ENCODE results near the gene BAG1.

GRCh38 chr9:33265211-33265865, 830 bp upstream of the BAG1 start:
- TF ChIP-seq, protein P1, sequence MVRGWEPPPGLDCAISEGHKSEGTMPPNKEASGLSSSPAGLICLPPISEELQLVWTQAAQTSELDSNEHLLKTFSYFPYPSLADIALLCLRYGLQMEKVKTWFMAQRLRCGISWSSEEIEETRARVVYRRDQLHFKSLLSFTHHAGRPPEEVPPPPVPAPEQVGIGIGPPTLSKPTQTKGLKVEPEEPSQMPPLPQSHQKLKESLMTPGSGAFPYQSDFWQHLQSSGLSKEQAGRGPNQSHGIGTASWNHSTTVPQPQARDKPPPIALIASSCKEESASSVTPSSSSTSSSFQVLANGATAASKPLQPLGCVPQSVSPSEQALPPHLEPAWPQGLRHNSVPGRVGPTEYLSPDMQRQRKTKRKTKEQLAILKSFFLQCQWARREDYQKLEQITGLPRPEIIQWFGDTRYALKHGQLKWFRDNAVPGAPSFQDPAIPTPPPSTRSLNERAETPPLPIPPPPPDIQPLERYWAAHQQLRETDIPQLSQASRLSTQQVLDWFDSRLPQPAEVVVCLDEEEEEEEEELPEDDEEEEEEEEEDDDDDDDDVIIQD (CRISPR knock-in tag; IDR thresholded peaks at IDR 0.05; ENCODE audit: low read depth), result no peak
- TF ChIP-seq ZNF138 (CRISPR knock-in tag; IDR thresholded peaks at IDR 0.05; ENCODE audit: low read depth), result no peak
- TF ChIP-seq, protein P2, sequence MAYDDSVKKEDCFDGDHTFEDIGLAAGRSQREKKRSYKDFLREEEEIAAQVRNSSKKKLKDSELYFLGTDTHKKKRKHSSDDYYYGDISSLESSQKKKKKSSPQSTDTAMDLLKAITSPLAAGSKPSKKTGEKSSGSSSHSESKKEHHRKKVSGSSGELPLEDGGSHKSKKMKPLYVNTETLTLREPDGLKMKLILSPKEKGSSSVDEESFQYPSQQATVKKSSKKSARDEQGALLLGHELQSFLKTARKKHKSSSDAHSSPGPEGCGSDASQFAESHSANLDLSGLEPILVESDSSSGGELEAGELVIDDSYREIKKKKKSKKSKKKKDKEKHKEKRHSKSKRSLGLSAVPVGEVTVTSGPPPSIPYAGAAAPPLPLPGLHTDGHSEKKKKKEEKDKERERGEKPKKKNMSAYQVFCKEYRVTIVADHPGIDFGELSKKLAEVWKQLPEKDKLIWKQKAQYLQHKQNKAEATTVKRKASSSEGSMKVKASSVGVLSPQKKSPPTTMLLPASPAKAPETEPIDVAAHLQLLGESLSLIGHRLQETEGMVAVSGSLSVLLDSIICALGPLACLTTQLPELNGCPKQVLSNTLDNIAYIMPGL (CRISPR knock-in tag; IDR thresholded peaks at IDR 0.05; ENCODE audit: borderline replicate concordance in 1 of 2, low read depth in 1 of 2), result no peak; a peak in 1 of 4 replicates
- no peak for TF ChIP-seq USF2 (IDR thresholded peaks at IDR 0.05; ENCODE audit: low read depth, low read length)
- no peak for TF ChIP-seq USF2 (CRISPR knock-in tag; IDR thresholded peaks at IDR 0.05; ENCODE audit: borderline replicate concordance)
- no peak for TF ChIP-seq SIN3A (IDR thresholded peaks at IDR 0.05; ENCODE audit: borderline replicate concordance, low read depth, low read length)
- no peak for TF ChIP-seq HNRNPH1 (optimal IDR thresholded peaks at IDR 0.05; ENCODE audit: low read depth, low read length)
- TF ChIP-seq DNMT3B (CRISPR knock-in tag; conservative IDR thresholded peaks at IDR 0.05), result no peak
- TF ChIP-seq, protein P3, sequence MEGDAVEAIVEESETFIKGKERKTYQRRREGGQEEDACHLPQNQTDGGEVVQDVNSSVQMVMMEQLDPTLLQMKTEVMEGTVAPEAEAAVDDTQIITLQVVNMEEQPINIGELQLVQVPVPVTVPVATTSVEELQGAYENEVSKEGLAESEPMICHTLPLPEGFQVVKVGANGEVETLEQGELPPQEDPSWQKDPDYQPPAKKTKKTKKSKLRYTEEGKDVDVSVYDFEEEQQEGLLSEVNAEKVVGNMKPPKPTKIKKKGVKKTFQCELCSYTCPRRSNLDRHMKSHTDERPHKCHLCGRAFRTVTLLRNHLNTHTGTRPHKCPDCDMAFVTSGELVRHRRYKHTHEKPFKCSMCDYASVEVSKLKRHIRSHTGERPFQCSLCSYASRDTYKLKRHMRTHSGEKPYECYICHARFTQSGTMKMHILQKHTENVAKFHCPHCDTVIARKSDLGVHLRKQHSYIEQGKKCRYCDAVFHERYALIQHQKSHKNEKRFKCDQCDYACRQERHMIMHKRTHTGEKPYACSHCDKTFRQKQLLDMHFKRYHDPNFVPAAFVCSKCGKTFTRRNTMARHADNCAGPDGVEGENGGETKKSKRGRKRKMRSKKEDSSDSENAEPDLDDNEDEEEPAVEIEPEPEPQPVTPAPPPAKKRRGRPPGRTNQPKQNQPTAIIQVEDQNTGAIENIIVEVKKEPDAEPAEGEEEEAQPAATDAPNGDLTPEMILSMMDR (CRISPR knock-in tag; IDR thresholded peaks at IDR 0.05), result no peak
- TF ChIP-seq ZNF431 (CRISPR knock-in tag; IDR thresholded peaks at IDR 0.05; ENCODE audit: borderline replicate concordance, low read depth), result no peak
- TF ChIP-seq SOX6 (IDR thresholded peaks at IDR 0.05), result no peak
- TF ChIP-seq SOX6 (CRISPR knock-in tag; IDR thresholded peaks at IDR 0.05), result no peak
- TF ChIP-seq POLR2A (IDR thresholded peaks at IDR 0.05; ENCODE audit: insufficient read depth in 1 of 2, low read depth in 2 of 2, low read length in 2 of 2), result no peak

Measured in HepG2 (cell line).